ENCODE data around the gene ZNF75A.

The ZNF75A gene

DNA sequence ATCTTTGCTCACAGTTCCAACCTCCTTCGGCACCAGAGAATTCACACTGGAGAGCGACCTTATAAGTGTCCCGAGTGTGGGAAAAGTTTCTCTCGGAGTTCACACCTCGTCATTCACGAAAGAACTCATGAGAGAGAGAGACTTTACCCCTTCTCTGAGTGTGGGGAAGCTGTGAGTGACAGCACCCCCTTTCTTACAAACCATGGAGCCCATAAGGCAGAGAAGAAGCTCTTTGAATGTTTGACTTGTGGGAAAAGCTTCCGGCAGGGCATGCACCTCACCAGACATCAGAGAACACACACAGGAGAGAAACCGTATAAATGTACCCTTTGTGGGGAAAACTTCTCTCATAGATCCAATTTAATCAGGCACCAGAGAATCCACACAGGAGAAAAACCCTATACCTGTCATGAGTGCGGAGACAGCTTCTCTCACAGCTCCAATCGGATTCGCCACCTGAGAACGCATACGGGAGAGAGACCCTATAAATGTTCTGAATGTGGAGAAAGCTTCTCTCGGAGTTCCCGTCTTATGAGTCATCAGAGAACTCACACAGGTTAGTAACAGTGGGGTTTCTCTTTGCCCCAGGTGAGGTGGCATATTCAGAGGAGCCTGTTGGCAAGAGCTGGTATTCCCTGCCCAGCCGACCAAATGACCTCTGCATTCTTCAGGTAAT, 15.2 kb upstream of the ZNF75A start:
- DNase-seq (ENCODE audit: low spot score), result no peak

DNA sequence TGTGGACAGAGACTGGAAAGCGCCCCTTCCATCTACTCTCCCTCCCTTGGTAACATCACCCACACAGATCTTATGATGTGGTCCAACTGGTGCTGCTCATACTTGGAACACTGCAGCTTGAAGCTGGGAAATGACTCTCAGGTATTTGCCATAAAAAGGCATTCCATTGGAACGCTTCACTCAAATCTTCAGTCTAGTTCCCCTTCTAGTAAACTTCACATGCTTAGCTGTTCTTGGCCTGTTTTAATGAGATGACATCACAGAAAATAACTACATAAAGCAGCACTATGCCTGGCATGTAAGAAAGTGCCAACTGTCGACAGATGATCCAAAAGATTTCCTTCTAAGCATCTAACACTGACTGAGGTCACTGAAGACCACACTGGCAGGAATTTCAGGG, 12.7 kb upstream of the ZNF75A start:
- DNase-seq (ENCODE audit: low spot score), result no peak

DNA sequence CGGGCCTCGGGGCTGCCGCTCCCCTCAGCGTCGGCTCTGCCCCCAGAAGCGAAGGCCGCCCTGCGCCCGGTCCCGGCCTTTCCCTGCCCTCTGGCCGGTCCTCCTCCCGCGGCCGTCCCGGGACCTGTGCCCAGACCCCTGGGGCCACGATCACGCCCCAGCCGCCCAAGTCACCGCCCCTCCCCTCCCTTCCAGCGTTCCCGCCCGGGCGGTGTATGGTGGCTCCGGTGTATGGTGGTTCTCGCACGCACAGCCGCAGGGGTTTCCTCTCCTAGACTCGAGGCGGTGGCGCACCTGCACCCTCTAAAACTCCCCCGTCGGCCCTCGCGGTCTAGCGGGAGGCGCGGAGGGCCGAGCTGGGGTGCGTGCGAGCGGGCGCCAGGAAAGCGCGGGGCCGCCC, 10.1 kb upstream of the ZNF75A start:
- DNase-seq (ENCODE audit: low spot score), result no peak

DNA sequence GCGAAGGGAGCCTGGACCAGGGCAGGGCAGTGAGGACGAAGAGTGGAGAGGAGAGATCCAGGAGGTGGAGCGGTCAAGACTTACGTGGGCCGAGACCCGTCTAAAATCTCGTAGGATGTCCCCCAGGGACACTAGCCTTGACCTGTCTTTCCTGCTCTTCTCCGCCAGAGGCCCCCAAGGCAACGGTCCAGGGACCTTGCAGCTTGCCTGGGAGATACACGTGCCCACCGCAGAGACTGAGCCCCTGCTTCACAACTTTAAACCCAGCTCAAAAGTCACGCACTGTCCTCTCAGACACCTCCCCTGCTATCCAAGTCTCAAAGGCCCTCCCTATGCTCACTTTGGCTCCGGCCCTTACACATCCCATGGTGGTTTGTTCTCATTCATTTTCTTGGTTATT, 9.5 kb upstream of the ZNF75A start:
- no peak for DNase-seq (ENCODE audit: low spot score)

DNA sequence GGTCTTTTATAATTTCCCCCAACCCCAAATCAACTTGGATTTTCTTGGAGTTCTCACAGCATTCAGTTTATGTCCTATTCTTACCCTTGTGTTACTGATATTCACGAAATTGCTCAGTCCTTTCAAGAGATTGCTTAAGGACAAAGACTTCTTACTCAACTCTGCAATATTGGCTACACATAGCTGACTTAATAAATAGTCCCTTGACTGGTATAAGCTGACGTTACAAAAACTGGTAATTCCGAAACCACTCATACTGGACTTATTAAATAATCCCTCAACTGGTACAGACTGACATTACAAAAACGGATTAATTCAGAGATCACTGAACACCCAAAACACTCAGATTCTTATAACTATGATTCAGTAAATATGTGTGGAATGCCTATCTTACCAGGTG, 927 bp upstream of the ZNF75A start:
- DNase-seq (ENCODE audit: low spot score), result no peak

DNA sequence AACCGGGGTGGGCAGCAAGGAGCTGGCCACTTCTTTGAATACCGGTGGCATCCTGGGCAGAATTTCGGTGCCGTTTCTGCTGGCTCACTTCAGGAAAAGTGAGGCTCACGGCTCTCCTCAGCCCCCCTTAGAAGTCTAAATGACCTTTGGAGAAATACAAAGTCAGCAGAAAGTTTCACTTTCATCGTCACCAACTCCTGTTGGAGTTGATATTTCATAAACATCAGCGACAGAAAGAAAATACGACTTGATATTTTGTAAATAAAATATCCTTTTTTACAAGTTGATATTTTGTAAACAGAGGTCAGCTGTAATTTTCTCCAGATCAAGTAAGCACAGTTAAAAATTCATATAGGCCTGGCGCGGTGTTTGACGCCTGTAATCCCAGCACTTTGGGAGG, 781 bp downstream of the ZNF75A start:
- DNase-seq (ENCODE audit: low spot score), result no peak

DNA sequence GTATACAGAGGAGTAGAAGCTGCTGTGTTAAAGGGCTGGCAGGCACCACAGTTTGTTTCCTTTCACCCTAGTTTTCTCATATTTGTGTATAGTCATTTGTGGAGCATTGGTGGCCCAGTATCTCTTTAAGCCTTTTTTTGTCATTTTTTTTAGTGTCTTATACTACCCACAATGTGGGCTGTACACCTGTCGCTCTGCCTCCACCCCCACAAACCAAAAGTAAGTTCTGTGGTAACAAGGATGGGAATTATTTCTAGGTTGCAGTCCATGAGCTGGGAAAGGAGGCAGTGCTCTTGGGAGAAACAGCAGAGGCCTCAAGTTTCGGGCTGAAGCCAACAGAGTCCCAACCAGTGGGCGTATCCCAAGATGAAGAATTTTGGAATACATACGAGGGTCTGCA, 6.2 kb downstream of the ZNF75A start:
- DNase-seq (ENCODE audit: low spot score), result no peak

DNA sequence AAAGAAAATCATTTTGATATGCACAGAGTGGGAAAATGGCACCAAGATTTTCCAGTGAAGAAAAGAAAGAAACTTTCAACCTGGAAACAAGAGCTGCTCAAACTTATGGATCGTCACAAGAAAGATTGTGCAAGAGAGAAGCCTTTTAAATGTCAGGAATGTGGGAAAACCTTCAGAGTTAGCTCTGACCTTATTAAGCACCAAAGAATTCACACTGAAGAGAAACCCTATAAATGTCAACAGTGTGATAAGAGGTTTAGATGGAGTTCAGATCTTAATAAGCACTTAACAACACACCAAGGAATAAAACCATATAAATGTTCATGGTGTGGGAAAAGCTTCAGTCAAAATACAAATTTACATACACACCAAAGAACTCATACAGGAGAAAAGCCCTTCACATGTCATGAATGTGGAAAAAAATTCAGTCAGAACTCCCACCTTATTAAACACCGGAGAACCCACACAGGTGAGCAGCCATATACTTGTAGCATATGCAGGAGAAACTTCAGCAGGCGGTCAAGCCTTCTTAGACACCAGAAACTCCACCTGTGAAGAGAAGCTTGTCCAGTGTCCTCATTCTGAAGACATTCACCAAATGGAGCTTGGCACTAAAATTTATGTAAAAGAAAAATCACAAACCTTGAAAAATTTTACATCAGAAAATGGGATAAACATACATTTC, 12.2 kb downstream of the ZNF75A start:
- DNase-seq (ENCODE audit: low spot score), result no peak

DNA sequence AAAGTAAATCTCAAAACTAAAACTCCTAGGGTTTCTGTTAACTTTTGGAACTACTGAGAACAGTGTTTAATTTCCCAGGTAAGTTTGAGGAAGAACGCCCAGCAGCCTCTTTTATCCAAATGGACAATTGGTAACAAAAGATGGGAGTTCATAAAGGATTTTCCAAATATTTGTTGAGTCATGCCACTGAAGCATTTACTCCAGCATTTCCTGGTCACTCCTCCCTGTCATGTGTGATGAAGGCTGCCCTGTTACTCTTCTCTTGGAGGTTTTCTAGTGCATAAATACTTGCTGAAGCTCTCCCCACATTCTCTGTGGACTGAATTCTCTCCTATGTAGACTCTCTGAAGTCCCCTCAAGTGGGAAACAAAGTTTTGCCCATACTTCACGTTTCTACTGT, 16.5 kb downstream of the ZNF75A start:
- DNase-seq (ENCODE audit: low spot score), result no peak

DNA sequence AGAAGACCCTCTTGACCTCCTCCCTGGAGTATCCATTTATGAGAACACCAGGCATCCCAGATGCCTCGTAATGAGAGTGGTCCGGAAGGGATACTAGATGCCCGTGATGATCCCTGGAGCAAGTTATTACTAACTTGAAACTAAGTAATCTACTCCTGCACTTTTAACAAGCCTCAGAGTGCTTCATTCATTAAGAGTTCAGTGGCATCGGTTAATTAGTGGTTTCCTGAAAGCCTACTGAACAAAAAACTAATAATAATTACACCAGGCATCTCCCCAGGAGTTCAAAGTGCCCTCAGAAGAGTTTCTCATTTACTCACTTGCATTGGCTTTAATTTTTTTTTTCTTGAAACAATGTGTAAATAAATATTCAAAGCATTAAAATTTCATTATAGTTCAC, 22.2 kb downstream of the ZNF75A start:
- DNase-seq (ENCODE audit: low spot score), result no peak

DNA sequence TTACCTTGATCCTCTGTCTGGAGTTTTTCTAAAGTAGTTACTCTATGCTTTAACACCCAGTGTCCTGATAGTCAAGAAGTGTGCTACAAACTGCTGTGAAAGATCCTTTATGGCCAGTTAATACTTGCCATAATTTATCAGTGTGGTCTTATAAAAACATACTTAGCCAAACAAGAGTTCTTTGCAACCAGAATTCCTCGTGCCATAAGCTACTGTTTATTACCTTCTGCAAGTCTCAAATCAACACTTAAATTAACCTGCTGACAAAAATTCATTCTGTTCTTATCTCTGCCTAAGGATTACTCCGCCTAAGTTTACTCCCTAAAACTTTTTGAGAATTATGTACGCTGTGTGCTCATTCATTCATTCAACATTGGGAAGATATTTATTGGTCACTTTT, 22.8 kb downstream of the ZNF75A start:
- DNase-seq (ENCODE audit: low spot score), result no peak

DNA sequence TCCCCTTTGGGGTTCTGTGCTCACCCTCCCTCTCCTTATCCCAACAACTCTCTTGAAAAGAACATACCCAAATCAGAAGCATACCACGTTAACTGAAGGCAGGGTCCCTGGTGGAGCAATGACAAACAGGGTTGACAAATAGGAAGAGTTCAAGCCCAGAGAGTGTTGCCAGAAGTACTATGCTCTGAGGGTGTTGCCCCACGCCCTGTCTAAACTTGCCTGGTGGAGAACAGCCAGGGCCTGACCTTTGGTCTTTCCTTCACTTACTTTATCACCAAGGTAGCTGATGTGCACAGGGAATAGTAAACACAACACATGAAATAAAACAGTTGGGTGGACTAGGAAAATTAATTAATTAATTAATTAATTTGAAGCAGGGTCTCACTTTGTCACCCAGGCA, 23.3 kb downstream of the ZNF75A start:
- DNase-seq (ENCODE audit: low spot score), result no peak

DNA sequence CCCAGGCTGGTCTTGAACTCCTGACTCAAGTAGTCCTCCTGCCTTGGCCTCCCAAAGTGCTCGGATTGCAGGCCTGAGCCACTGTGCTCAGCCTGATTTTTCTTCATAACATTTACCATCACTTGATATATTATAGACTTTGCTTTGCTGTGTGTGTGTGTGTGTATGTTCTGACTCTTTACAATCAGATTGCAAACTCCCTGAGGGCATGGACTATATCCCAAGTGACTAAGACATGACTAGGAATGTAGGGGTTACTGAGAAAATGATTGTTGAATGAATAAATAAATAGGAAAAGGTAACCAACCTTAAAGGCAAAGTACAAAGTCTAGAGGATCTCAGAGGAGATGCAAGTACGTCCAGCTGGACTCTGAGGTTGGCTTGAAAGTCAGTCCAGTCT, 40.7 kb downstream of the ZNF75A start:
- DNase-seq (ENCODE audit: low spot score), result no peak

DNA sequence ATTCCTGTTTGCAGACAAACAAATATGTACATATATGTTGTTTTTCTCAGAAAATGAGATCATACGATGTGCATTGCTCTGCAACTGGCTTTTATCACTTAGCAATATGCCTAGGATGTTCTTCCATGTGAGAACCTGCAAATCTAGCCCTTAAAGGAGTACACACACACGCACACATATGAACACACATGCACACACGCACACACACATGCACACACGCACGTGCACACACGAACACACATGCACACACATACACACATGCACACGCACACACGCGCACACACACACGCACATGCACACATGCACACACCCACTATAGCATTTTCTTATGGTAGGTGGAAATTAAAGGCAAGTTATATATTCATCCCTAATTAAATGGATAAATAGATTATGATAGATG, 42.3 kb downstream of the ZNF75A start:
- DNase-seq (ENCODE audit: low spot score), result no peak

DNA sequence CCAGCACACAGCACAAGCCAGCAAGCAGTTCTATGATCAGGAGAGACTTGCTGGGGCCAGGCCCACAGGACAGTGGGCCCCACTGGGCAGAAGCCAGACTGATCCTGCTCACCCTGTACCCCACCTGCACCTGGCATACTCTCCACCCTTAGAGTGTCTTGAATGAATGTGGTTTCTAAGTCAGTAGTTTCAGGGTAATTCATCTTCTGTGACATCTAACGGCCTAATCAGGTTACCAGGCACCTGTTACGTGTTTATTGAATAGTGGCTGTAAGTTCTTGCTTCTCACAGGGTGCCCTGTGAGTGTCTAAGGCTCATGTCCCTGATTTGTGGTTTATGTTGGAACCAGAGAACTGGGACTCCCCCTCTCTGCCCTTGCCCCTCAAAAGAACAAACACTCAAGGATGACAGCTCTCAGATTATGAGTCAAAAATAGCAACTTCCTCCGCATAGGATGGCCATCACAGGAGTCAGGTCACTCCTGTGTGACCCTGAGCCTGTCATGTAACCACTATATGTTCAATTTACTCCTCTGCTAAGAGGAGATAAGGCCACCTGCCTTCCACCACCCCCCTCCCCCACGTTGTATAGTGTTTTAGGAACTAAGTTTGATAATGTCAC, 43.4 kb downstream of the ZNF75A start:
- DNase-seq (ENCODE audit: low spot score), result no peak

DNA sequence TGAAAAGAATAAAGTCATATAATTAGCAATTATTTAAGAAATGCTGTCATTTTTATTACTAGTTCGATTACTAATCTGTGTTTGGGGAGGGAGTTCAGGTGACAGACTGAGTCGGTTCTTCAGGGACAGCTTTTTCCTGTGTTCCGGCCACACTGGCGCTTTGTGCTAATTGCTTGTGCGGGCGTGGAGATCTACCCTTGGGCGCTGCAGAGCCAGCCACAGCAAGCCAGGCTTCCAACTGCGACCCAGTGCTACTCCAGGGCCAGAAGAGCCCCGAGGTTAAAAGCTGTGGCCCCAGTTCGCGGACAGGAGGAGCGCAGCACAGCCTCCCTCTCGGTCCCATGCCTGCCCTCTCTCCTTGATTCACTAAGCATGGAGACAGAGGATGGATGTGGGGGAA, 43.9 kb downstream of the ZNF75A start:
- no peak for DNase-seq (ENCODE audit: low spot score)

DNA sequence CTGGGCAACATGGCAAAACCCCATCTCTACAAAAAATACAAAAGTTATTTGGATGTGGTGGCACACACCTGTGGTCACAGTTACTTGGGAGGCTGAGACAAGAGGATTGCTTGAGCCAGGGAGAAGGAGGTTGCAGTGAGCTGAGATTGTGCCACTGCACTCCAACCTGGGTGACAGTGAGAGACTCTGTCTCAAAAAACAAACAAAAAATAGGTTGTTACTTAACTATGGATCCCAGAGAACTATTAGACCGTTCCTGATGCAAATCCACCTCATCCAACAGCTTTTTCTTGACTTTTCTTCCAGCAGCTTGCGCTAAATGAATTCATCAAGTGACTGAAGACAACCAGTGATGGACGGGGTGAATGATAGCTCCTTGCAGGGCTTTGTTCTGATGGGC, 50.3 kb downstream of the ZNF75A start, which contains the start of gene OR2C1:
Gene OR2C1 (plus strand): TSS at position 301 of the 400 bp plus-strand sequence. CDS start 52 bp downstream, at position 353.
- no peak for DNase-seq (ENCODE audit: low spot score)

DNA sequence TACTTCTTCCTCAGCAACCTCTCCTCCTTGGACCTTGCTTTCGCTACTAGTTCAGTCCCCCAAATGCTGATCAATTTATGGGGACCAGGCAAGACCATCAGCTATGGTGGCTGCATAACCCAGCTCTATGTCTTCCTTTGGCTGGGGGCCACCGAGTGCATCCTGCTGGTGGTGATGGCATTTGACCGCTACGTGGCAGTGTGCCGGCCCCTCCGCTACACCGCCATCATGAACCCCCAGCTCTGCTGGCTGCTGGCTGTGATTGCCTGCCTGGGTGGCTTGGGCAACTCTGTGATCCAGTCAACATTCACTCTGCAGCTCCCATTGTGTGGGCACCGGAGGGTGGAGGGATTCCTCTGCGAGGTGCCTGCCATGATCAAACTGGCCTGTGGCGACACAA, 50.8 kb downstream of the ZNF75A start:
- no peak for DNase-seq (ENCODE audit: low spot score)

DNA sequence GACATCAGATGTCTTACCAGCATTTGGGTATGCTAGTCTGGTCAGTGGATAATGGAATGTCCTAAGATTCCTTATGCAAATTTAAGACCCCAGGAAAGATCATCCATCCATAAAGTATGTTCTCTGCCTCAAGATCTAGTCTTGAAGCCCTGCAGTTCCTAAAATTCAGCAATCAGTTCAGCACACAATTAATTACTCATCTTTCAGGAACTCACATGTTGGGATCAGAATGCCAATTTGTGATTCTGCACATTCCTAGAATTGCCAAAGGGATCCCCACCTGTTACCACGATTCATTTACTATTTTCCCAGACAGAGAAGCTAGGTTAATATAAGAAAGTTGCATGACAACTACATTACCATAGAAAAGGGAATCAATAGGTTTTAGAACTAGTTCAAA, 53.6 kb downstream of the ZNF75A start:
- DNase-seq (ENCODE audit: low spot score), result no peak

DNA sequence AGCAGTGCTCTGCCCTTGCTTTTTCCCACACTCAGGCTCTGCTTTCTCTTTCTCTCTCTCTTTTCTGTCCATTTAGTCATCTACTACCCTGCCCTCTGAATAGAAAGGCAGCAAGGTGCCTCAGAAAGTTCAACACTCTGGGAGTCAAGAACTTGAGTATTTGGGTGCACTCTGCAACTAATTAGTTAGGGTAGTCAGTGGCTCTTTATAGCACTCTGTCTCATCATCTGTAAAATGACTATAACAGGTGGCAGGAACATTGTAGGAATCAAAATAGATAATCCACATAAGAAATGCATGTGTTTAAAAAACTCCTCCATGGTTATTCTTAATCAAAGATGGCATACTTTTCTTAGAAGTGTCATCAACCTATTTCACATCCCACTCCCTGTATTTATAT, 57.6 kb downstream of the ZNF75A start:
- no peak for DNase-seq (ENCODE audit: low spot score)

DNA sequence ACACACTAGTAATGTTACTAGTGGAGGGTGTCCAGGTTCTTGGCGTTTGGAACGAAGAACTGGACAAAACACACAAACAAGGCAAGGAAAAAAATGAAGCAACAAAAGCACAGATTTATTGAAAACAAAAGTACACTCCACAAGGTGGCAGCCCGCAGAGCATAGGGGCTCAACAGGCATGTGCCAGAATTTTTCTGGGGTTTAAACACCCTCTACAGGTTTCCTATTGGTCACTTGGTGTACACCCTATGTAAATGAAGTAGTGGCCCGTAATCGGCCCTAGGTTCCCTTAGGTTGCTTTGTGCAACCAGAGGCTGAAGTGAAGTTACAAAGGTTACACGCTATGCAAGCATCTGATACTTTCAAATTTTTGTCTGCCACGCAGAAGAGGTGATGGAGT, 58.5 kb downstream of the ZNF75A start:
- no peak for DNase-seq (ENCODE audit: low spot score)

DNA sequence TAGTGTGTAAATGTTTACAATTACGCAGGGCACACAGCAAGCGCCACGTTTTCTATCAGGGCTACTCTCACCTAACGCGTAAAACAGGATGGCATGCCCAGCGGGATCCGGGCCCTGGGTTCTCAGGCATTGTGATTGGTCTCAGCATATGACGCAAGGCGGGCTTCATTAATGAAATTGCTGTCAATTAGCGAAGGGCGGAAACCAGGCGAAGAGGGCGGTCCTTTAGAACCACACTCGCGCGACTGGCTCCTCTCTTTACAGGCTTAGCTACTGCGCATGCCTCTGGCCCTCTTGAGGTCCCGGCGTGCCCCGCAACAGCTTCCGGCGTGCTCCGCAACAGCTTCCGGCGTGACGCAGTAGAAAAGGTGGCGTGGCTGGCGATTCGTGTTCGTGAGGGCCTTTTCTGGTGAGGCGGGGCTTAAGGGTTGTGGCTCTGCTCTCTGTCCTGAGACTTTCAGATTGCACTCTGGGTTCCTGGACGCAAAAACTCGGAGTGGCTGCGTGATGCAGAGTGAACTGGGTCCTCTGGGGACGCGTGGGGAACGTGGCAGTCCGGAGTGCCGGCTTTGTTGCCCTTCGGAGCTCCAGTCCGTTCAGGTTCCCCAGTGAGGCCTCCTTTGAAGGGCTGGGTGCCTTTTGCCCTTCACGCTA, 59.6 kb downstream of the ZNF75A start:
- peak; percentile 84 for DNase-seq (ENCODE audit: low spot score)

Measured in hepatic stellate cell (primary cell).